Stimulated activated CD4-positive, alpha-beta T cell treated with anti-CD3 and anti-CD28 coated beads, Interleukin-4, amount 100 ng/mL, for 1 hour (primary cell): ENCODE measurements around the gene CHD2.

Experiments used
- DNase-seq: peaks from one replicate; pipeline ENCODE4 v3.0.0-alpha.2; 2020

Gene CHD2

DNA sequence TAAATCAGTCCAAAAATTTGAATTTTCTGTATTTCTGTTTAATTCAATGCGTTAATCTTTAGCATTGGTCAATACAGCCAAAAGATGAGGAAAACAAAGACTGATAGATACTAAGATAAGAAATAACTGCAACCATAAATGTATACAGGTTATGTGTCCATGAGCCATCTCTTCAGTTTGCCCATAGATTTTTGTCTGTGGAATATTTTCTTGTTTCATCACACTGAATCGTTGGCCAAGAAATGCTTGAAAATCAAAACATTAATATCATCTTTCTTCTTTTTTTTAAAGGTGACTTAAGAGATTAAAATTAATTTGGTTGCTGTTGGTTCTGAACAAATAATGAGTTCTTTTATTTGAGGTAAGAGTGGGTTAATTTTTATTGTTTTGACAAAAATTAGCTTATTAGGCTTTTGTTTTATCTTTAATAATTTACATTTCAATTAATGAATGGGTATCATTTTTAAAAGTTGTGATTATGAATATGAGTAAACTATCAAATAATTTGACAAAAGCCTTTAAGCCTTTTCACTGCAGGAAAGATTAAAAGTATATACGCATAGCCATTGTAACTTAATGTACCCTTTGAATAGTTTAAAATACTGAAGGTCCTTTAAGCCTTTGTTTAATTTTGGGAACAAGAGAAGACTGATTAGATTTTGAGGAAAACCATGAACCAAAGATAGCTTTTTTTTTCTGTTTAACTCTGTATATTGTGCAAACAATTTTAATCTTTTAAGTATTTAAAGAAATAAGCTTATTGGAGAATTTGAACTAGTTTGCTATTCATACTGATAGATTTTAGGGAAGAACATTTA, 14.7 kb upstream of the CHD2 start:
- DNase-seq = no peak

DNA sequence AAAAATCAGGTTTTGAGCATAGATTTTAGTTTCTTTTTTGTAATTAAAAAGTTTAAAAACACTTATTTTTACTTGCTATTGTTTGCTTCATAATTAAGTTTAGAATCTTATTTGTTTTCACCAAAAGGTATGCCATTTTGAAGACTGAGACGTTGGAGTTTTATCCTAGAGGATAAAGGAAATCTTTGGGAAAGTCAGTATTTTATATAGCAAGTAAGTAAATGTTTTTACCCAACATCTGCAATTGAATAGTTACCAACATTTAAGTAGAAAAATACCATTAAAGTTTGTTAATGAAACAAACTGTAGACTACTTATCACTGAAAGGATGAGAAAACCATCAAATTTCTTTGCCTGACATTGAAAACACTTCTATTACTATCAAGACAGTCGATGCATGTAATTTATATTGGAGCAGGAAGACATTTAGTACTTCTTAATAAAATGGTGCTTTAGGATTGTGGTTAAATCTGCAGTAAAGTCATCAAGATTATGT, 14.0 kb upstream of the CHD2 start:
- no peak for DNase-seq

DNA sequence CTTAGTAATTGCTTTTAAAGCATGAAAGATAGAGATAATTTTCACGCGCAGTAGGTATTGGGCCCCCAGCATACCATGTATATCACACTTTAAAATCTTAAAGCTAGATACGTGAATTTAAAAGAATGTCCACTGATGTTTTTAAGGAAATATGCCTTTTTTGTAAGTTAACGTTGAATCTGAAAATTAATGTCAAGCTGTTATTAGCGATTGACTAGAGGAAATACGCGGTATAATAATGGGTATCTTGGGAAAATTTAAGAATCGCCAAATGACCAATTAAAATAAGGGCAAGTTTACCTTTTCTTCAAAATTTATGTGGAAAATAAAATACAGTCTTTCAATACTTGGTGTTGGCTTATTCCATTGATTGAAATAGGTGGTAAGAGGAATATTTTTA, 13.3 kb upstream of the CHD2 start:
- no peak for DNase-seq

DNA sequence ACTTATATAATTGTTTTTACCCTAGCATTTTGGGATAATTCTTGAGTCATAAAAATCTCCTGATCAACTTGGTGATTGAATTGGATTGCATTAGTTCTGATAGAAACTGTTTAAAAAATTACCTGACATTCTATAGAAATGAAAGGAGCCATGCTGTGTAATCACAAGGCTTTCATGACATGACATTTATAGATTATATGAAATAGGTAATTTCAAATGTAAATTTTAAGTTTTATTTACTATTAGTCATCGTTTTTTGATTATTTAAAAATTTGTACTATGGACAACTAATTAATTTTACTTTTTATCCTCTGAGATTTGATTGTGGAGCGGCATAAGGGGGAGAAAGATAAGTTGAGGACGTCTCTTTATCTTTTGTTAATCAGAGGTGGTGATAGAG, 12.3 kb upstream of the CHD2 start:
- DNase-seq = no peak

DNA sequence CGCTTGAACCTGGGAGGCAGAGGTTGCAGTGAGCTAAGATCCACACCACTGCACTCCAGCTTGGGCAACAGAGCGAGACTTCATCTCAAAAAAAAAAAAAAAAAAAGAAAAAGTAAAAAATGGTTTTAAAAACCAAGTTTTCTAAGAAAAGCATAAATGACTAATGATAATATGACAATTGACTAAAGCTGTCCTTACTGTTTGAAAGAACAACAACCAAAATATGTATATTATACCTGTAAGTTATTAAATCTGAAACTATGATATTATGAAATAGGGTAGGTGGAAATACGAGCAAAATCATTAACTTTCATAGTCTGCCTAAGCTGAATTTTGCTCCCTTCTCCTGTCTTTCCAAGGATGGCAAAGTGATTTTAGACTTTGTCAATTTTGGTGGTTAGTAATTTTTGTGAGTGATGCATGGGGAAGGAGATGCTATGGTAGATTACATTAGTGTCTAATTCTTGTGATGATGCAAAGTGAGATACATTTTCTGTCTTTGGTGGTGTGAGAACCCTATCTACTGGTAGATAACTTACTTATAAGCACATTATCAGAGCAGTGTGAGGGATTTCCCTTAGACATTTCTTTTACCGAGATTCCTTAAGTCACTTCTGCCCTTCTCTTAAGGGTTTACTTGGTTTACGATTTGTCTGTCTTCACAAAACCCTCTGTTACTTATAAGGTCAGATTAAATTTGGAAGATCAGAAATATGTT, 10.6 kb upstream of the CHD2 start:
- DNase-seq = no peak

DNA sequence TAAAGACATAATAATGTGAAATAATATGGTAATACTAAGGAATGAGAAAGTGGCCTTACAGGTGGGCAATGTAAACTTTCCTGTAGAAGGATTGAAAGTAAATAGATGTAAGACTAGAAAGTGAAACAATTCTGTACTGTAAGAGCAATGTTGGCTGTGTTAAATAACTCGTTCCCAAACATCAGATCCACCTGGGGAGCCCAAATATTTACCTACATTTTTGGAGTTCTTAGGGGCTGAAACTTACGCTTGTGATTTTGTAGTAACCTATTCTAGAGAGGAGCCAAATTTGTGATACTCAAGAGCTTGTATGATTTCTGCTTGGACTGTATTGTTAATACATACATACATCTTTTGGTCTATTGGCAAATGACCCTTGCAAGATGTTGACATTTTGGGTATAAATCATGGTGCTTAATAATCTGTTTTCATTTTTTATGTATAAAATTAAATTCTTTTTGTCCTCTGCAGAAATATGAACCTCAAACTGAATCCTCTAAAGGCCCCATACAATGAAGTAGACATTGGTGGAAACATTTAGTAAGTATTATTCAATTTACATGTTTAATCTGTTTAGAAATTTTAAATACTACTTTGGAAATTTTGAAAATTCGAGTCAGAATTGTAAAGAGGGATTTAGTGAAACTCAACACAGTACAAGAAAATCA, 8.5 kb upstream of the CHD2 start:
- no peak for DNase-seq

DNA sequence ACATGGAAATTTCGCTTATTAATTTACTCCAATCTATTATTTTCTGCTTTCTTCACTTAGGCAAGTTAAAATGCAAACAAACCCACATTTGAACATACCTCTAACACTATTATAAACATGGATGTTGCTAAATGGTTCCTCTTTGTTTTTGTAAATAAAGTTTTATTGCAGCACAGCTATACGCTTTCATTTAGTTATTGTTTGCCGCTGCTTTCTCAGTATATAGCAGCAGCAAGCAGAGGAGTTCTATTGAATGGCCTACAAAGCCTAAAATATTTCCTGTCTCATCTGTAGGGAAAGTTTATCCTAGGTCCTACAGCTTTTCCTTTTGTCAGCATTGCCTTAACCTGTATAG, 7.9 kb upstream of the CHD2 start:
- DNase-seq = no peak

DNA sequence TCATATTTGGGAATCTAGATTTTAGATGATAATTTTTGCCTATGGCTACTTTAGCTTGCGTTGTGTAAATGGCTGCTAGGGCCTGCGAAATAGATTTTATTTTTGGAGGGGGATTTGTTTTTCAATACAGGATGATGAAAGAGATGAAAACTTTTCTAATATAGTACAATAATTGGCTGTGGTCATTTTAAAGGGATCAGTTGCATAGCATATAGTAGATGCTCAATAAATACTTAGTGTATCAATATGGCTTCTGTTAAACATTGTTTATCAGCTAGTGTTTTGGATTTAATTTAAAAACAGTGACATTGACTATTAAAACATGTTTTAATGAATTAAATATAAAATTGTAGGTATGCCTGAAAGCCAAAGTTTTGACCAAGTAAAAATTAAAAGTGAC, 6.9 kb upstream of the CHD2 start:
- DNase-seq = no peak

DNA sequence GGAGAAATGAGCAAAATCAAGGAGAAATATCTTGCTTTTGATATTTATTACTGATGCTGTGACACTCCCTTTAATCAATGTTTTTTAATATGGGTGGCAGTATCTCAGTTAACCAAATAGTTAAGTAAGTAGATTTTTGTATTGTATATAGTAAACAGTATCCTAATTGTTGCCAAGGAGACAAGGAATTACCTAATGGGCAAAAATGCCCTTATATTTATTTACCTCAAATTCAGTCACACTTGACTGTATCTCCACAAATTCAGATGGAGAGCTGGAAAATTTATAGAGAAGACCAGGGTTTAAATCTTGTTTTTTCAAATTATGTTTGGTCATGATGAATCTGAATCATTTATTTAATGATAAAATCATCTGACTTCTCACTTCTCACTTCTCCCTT, 3.6 kb upstream of the CHD2 start:
- DNase-seq = no peak

DNA sequence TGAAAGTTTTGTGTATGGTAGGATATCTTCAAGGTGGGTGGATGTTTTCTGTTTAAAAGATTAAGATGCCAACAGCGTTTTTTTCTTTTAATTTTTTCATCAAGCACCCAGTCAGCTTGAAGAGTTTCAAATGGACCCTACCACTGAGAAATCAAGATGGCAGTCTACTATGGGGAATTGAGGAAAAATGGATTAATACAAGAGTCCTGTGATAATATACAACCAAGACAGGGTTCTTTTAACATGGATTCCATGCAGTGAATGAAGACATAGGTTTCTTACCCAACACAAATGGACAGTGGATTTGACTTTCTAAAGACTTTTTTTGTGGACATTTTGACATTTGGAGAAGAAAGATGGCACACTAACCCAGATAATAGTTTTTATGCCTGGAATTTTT, 2.5 kb upstream of the CHD2 start:
- DNase-seq = no peak

DNA sequence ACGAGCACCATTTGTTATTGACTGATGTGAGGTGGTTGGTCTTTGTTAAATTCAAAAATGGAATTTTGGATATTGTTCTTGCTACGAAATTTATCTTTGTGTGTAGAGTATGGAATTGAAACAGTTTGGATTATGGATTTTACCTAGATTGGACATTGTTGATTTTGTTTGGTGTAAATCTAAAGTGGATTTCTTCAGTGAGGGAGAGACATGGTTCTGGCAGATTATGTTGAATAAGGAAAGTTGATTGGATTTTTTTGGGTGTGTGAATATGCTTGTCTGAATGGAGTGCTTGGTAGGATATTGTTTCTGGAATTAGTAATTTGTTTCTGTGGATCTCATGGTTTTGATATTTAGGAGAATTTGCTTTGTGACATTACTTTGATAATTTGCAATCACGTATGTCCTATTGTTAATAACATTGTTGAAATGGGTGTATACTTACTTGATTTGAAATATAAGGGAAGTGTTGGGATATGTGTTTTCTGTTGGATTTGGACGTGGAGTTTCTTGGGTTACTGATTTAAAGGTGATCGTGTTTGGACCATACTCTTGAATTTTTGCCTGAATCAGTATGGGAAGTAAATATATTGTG, 1.0 kb upstream of the CHD2 start:
- DNase-seq = no peak

DNA sequence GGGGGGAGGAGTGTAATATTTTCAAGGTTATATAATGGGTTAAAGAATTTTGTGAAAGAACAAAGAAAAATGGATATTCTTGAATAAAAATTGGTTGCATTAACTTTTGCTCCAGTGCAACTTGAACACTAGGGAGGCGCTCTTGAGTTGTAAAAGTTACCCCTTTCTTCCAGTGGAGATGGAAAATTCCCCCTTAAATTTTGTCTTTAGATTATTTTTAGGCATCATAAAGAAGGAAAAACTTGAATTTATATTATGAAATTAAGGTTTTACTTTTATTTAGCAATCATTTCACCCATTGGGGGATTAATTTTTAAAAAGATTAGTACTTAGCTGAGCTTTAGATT, 550 bp upstream of the CHD2 start:
- no peak for DNase-seq

DNA sequence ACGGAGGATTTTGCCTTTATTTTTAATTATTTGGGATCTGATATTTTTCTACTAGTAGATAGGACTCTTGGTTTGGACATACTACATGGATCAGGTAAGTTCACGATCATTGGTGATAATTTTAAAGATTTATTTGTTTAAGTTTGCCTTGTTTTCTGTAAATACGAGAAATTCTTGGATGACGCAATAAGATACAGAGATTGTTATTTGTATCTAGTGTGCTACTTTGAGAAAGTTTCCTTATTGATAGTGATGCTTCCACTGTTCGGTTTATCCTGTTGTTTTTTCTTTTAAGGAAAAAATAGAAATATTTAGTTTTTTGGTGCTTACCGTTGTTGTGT, 577 bp downstream of the CHD2 start:
- DNase-seq = no peak

DNA sequence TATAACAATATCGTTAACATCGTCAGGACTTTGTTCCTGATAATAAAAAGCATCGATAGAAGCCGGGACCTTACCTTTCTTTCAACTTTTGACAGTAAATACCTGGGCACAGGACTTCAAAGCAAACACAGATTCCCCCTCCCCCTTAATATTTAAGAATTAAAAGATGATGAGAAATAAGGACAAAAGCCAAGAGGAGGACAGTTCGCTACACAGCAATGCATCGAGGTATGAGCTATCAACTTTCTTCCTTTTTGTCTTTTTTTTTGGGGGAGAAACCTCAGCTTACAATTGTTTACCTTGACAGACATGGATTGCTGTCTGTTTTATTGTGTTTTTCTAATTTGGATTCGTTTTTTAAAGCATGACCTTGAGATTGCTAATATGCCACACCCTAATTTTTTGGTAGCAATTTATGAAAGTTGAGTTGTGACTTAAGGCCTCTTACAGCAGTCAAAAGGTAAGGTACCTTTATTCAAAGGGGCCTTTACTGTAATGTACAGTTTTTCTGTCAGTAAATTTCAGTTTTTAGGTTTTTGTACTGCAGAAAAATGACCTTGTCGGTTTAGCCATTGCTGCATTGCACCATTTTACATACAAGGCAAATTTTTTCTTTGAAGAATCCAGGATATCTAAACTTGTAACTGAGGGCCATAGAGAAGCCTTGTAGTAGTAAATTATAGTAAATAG, 1.1 kb downstream of the CHD2 start:
- DNase-seq = no peak

DNA sequence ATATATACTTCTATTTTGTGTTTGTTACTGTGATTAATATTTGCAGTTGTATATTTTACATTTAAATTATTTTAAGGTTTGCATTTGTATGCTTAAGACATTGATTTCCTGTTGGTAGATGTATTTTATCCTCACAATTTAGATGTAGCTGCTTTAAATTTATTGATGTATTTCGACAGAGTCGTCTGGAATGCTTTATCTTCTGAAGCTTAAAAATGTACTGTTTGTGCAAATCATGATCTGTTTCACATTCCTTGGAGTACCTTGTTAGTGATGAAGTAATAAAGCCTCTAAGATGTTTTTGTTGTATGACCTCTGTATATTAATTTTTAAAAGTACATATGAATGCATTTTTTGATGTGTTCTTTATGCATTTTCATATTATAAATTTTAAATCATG, 1.9 kb downstream of the CHD2 start:
- no peak for DNase-seq

DNA sequence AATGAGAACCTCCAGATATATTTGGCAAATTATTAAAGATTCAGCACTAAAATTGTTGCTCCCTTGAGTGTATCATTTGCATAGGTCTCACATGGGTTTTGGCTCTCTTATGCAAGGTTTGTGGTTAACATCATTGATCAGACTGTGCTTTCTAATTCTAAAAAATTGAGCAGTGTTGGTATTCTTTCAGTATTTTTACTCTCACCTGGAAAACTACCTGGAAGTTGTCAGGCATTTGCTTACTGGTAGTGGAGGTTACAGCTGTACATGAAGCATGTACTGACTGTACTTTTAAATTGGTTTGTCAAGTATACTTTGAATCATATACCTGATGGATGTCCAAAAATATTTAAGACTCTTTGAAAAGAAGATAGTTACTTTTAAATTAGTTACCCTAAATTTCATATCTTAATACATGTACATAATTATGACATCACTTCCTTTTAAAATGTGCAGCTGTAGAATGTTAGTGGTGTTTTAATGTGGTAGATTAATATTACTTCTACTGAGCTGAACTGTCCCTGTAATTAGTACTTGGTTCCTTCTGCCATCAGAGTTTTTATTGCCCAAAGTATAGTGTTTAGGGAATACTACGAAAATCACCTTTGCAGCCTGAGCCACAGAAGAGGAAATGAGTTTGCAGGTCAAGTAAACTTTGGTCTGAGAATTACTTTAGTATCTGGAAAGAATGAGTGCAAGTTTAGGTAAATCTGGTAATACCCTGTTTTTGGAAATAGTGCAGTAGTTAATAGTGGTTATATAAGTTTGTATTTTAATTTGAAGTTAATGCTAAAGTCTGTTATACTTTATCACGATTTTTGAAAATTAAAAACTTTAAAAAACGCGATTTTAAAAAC, 2.8 kb downstream of the CHD2 start:
- DNase-seq = no peak

DNA sequence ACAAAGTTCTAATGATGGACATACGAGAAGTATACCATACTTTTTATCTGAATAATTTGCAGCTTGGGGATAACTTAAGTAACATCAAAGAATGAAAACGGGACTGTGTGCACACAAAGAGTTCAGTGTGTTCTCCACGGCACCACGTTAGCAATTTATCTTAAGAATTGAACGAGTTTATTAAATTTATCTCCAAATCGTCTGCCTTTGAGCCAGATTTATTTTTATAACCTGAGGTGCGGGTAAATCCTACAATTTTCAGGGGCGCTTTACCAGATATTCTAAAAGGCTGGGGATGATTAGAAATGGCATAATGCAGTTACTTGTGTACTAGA, 3.5 kb downstream of the CHD2 start:
- no peak for DNase-seq

DNA sequence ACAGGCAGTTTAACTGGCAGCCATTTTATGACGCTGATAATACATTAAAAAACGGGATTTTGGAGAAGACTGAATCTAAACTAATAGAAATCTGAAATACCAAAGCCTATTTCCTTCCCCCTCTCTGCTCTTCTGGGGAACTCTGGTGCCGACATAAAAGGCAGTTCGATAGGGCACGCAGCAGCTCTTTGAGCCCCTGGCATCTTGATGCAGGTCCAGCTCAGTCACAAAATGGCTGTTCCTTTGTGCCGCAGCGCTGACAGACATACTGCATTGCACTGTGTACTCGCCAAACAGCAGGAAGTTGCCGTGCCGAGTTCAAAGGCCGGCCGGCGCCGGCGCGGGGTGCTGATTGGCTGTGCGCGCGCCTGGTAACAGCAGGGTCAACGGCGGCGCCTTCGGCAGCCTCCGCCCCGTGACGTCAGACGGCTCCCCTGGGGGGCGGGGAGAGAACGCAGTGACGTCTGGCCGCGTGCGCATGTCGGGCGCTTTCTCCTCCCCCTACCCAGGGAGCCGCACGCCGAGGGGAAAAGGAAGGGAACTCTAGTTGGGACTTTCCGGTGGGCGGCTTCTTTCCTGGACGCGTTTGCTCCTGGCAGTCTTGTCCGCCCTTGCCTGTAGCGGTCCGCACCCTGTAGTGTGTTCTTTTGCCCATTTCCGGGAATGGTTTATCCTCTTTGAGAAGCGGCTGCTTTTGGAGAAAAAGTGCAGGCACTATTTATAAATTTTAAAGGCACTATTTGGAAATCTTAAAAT, 4.0 kb downstream of the CHD2 start:
- DNase-seq = peak; percentile 98

DNA sequence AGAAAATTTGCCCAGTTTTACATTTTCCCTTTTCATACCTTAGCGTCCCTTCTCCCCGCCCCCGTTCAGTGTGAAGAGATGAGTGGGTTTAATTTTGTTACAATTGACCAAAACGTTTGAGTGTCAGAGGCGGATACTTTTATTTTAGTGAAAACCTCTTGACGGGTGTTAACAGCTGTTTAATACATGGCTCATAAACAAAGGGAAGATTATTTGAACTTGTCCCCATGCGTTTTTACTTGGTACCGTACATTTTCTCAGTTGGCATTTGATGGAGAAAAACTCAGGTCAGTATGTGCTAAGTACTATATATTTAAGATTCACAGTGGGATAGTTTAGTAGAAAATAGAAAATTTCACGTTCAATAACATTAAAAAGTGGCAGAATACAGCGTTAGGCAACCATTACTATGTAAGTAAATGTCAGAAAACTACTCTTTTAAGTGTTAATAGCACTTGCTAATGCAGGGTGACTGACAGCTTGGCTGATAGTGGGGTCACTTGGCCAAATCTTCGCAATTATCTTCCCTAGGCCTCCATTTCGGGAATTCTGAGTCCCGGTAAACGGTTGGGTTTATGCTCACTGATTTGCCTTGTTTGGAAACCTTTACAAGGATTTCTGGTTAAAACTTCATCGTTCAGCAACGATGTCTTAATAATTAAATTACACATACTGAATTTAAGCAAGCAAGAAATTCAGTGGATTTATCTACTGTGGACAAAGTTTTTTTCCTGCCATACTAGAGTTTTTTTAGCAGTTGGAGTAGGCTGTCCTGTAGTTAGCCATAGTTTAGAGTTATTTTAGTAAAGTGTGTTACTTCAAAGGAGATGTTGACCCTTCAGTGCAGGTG, 4.8 kb downstream of the CHD2 start:
- no peak for DNase-seq

DNA sequence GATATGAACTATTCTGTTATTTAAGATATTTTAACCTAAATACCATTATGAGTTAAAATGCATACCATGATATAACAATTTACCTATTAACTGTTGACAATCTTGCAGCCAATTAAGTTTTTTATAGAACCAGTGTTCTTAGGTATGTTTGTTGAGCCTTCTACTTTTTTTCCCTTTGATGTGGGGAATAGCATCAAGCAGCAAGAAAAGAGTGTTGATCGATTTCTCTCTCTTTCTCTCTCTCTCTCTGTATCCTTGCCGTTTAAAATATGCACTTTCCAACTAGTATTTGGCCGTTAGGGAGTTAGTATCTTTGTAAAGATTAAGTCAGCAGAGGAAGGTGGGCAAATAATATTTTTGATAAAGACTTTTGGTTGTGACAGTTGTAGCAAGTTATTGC, 5.9 kb downstream of the CHD2 start:
- no peak for DNase-seq
